ENCODE measurements around the gene KISS1R. TPM values are rescaled to one million over a fixed set of nuclear protein-coding genes. Genes with fewer than 3 reads are reported as not detected.

KISS1R gene
- total and polyA plus RNA-seq, 2 of the 4 experiments (the other 2 are of a cell fraction) = not detected

DNA sequence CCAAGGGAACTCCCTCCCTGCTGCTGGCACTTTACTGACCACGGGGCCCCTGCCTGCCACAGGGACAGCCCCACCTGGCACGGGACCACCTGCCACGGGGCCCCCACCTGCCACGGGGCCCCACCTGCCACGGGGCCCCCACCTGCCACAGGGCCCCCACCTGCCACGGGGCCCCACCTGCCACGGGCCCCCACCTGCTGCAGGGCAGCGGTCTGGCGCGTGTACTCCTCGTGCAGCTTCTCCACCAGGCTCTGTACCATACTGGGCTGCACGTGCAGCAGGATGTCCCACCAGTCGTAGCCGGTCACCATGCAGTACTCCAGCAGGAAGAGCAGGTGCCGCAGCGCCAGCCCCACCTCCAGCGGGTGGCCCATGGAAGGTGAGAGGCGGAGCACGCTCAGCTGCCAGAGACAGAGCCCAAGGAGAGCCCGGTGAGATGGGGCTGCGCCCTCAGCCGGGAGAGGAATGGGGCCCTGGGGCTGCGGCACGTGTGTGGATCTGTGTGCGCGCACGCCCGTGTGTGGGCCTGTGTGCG, 40.3 kb upstream of the KISS1R start:
- Histone ChIP-seq H2AK9ac (replicated peaks; ENCODE audit: low read depth, low read length, poor library complexity) (no peak overlapping the region), H4K5ac (ENCODE audit: low read depth, low read length) (no peak overlapping the region), H3K9me1 (ENCODE audit: insufficient read depth, low read length) (no peaks in the 10 kb centered on the region), H2AFZ (replicated peaks; ENCODE audit: low read length, poor library complexity) (no peak overlapping the region), H4K20me1 (ENCODE audit: insufficient read depth, low read length) (peaks cover 11% of the 10 kb centered on the region), H4K91ac (ENCODE audit: insufficient read depth, low read depth, low read length) (no peak overlapping the region), H3K9me3 (ENCODE audit: control insufficient read depth, insufficient read depth, low read length) (no peaks in the 10 kb centered on the region), H3K79me1 (ENCODE audit: low read depth in 1 of 2, low read length in 2 of 2) (no peaks in the 10 kb centered on the region), H3K56ac (ENCODE audit: extremely low read depth, insufficient read depth, low read length) (no peak overlapping the region), H3K4ac (ENCODE audit: low read depth, low read length) (no peak overlapping the region), H3K4me2 (ENCODE audit: low read depth, low read length) (no peak overlapping the region), H3K27me3 (ENCODE audit: control insufficient read depth, insufficient read depth, low read length) (no peaks in the 10 kb centered on the region), H3K9ac (ENCODE audit: low read depth, low read length) (no peak overlapping the region), H4K8ac (ENCODE audit: low read depth in 2 of 2, low read length in 2 of 2) (no peak overlapping the region), H2BK20ac (ENCODE audit: low read depth, low read length) (no peak overlapping the region), H3K4me1 (ENCODE audit: control insufficient read depth, insufficient read depth, low read length) (no peaks in the 10 kb centered on the region), H2BK120ac (ENCODE audit: low read depth, low read length) (no peak overlapping the region), H3K14ac (replicated peaks; ENCODE audit: low read depth, low read length) (no peak overlapping the region), H2BK5ac (ENCODE audit: low read depth, low read length, poor library complexity, severe bottlenecking) (no peak overlapping the region), H3K23ac (ENCODE audit: low read depth, low read length) (no peak overlapping the region), H3K4me3 (ENCODE audit: insufficient read depth, low read depth, low read length) (no peak overlapping the region), H2AK5ac (ENCODE audit: low read depth, low read length) (no peak overlapping the region), H3K36me3 (ENCODE audit: control insufficient read depth, insufficient read depth, low read length) (peaks cover 50% of the 10 kb centered on the region), H3K18ac (ENCODE audit: low read depth, low read length) (no peak overlapping the region), H3K27ac (ENCODE audit: insufficient read depth, low read length) (no peak overlapping the region), H2BK15ac (ENCODE audit: low read depth, low read length) (no peak overlapping the region)
- ChIA-PET CTCF (no interaction called here), POLR2A (ENCODE audit: unreplicated experiment) (no interaction called here)
- DNase-seq (no peak), ATAC-seq (ENCODE audit: low read depth) (no peak)
- TF ChIP-seq USF2 (IDR thresholded peaks at IDR 0.05; ENCODE audit: low read depth, low read length) (no peak), RCOR1 (IDR thresholded peaks at IDR 0.05; ENCODE audit: insufficient replicate concordance, low read length) (no peak), RAD21 (IDR thresholded peaks at IDR 0.05; ENCODE audit: low read length) (no peak), SMC3 (IDR thresholded peaks at IDR 0.05; ENCODE audit: low read depth, low read length) (no peak), MAFK (IDR thresholded peaks at IDR 0.05; ENCODE audit: low read depth, low read length) (no peak), ELK1 (IDR thresholded peaks at IDR 0.05; ENCODE audit: borderline replicate concordance, low read depth, low read length) (no peak), BHLHE40 (IDR thresholded peaks at IDR 0.05; ENCODE audit: low read depth, low read length) (no peak), FOS (IDR thresholded peaks at IDR 0.05; ENCODE audit: low read depth, low read length) (no peak), NFE2L2 (IDR thresholded peaks at IDR 0.05; ENCODE audit: low read depth, low read length) (no peak), MXI1 (IDR thresholded peaks at IDR 0.05; ENCODE audit: borderline replicate concordance, low read depth, low read length) (no peak), RFX5 (IDR thresholded peaks at IDR 0.05; ENCODE audit: low read depth, low read length) (no peak), MAZ (IDR thresholded peaks at IDR 0.05; ENCODE audit: borderline replicate concordance, low read depth, low read length) (no peak), POLR2A (IDR thresholded peaks at IDR 0.05; ENCODE audit: low read depth, low read length) (no peak), CEBPB (IDR thresholded peaks at IDR 0.05; ENCODE audit: low read depth, low read length) (no peak), CHD1 (IDR thresholded peaks at IDR 0.05; ENCODE audit: low read depth, low read length) (no peak)
- TF ChIP-seq, protein P1, sequence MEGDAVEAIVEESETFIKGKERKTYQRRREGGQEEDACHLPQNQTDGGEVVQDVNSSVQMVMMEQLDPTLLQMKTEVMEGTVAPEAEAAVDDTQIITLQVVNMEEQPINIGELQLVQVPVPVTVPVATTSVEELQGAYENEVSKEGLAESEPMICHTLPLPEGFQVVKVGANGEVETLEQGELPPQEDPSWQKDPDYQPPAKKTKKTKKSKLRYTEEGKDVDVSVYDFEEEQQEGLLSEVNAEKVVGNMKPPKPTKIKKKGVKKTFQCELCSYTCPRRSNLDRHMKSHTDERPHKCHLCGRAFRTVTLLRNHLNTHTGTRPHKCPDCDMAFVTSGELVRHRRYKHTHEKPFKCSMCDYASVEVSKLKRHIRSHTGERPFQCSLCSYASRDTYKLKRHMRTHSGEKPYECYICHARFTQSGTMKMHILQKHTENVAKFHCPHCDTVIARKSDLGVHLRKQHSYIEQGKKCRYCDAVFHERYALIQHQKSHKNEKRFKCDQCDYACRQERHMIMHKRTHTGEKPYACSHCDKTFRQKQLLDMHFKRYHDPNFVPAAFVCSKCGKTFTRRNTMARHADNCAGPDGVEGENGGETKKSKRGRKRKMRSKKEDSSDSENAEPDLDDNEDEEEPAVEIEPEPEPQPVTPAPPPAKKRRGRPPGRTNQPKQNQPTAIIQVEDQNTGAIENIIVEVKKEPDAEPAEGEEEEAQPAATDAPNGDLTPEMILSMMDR (conservative IDR thresholded peaks at IDR 0.05; ENCODE audit: low read depth, low read length) = no peak
- no TSS peak for BruUV-seq (replicated peaks)
- dilution Hi-C loops (cut with HindIII; ENCODE audit: low sequenced_read_pairs, unreplicated experiment) = no loop called here
- in situ Hi-C loops (cut with MboI; ENCODE audit: low sequenced_read_pairs) = no loop called here
- 93% methylated on average over 22 of the region's 29 CpGs; no CpG with 5 or more reads in 1 of the 2 experiments for WGBS, 2 experiments (ENCODE audit: extremely low coverage in 2 of 2, insufficient read length in 1 of 2)
- intact Hi-C loops (cut with micrococcal nuclease) = no loop called here

Data from IMR-90 (cell line).